ENCODE measurements around the gene CTNNA1. TPM values are rescaled to one million over a fixed set of nuclear protein-coding genes. Genes with fewer than 3 reads are reported as not detected.
"Not testable (repeated sequence)": the region's sequence is repeated elsewhere in the genome, so short reads cannot be mapped to it uniquely, and the experiment has no call there.

CTNNA1 gene
- total RNA-seq, 1 donor from 2014 or later = 331 TPM

DNA sequence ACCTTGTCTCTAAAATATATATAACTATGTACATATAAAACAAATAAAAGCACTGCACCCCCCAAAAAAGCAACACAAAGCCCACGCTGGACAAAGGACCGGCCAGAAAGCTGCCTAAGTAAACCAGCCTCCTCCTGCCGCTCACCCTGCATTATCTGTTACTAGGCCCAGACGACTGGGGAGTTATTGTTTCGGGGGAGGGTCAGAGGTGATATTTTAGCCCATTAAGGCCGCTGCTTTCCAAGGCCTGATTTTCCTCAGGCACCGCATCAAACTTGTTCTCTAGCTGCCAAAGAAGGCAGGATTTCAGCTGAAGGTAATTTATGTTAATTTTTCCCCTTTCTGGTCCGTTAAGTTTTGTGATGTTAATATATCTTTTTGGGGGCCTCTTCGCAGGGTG, 44.0 kb upstream of the CTNNA1 start:
- H3K4me3 ChIP-seq (ENCODE audit: low read depth, low read length) = no peak overlapping the region
- DNase-seq (ENCODE audit: low read depth) = no peak
- TF ChIP-seq, protein P1, sequence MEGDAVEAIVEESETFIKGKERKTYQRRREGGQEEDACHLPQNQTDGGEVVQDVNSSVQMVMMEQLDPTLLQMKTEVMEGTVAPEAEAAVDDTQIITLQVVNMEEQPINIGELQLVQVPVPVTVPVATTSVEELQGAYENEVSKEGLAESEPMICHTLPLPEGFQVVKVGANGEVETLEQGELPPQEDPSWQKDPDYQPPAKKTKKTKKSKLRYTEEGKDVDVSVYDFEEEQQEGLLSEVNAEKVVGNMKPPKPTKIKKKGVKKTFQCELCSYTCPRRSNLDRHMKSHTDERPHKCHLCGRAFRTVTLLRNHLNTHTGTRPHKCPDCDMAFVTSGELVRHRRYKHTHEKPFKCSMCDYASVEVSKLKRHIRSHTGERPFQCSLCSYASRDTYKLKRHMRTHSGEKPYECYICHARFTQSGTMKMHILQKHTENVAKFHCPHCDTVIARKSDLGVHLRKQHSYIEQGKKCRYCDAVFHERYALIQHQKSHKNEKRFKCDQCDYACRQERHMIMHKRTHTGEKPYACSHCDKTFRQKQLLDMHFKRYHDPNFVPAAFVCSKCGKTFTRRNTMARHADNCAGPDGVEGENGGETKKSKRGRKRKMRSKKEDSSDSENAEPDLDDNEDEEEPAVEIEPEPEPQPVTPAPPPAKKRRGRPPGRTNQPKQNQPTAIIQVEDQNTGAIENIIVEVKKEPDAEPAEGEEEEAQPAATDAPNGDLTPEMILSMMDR (conservative IDR thresholded peaks at IDR 0.05; ENCODE audit: low read depth, low read length) = no peak

DNA sequence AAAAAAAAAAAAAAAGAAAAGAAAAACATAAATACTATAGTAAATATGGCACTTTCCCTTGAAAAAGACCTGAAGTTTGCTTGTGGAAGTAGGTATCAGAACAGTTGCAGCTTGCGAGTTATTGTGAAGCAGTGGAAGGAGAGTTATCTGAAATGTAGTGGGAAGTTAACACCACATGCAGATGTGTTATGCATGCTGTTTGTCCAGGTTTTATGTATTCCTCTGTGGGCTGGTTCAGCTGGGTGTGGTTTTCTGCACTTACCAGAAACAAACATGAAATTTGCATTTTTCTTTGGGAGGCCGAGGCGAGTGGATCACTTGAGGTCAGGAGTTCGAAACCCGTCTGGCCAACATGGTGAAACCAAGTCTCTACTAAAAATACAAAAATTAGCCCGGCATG, 42.1 kb upstream of the CTNNA1 start:
- no peak overlapping the region for H3K4me3 ChIP-seq (ENCODE audit: low read depth, low read length)
- TF ChIP-seq, protein P1 (conservative IDR thresholded peaks at IDR 0.05; ENCODE audit: low read depth, low read length) = no peak
- DNase-seq (ENCODE audit: low read depth) = no peak

DNA sequence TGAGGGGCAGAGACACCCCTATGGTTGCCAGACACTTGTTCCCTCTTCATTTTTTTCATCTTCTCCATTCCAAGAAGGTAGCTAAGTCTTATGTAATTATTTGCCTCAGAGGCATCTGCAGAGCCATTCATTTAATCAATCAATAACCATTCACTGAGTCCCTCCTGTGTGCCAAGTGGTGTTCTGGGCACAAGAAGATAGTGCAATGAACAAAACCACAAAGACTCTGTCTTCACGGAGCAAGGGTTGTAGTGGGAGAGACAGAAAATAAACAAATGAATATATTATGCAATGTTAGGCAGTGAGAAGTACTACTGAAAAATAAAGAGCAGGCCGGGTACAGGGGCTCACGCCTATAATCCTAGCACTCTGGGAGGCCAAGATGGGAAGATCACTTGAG, 41.4 kb upstream of the CTNNA1 start:
- TF ChIP-seq, protein P1 (conservative IDR thresholded peaks at IDR 0.05; ENCODE audit: low read depth, low read length) = no peak
- no peak for DNase-seq (ENCODE audit: low read depth)
- no peak overlapping the region for H3K4me3 ChIP-seq (ENCODE audit: low read depth, low read length)

DNA sequence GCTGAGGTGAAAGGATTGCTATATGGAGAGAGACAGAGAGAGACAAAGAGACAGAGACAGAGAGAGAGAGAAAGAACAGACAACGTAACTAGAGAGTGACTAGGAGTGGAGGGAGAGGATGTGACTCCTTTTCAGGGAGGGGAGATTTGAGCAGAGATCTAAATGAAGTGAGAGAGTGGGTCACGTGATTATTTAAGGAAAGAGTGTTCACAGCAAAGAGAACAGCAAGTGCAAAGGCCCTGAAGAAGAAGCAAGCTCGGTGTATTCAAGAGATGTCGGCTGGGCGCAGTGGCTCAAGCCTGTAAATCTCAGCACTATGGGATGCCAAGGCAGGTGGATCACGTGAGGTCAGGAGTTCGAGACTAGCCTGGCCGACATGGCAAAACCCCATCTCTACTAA, 40.9 kb upstream of the CTNNA1 start:
- no peak overlapping the region for H3K4me3 ChIP-seq (ENCODE audit: low read depth, low read length)
- no peak for DNase-seq (ENCODE audit: low read depth)
- TF ChIP-seq, protein P1 (conservative IDR thresholded peaks at IDR 0.05; ENCODE audit: low read depth, low read length) = no peak

DNA sequence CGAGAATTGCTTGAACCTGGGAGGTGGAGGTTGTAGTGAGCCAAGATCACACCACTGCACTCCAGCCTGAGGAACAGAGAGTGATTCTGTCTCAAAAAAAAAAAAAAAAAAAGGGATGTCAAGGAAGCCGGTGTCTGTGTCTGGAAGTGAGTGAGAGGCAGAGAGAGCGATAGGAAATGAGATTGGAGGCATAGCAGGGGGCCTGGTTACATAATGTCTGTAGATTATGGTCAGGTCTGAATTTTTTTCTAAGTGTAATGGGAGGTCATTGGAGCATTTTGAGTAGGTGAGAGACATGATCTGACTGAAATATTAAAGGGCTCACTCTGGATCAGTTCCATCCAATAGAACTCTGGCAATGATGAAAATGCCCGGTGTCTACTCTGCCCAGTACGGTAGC, 40.4 kb upstream of the CTNNA1 start:
- TF ChIP-seq, protein P1 (conservative IDR thresholded peaks at IDR 0.05; ENCODE audit: low read depth, low read length) = no peak

DNA sequence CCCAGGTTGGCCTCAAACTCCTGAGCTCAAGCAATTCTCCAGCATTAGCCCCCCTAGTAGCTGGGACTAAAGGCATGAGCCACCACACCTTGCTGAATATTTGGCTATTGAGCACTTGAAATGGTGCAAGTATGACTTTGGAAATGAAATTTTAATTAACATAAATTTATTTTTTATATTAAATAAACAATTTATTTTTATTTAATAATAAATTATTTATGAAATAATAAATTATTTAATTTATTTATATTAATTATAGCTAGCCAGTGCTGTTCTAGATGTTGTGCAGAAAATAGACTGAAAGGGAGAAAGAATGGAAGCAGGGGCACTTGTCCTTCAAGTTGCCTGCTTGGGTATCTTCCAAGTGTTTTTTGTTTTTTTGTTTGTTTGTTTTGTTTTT, 40.0 kb upstream of the CTNNA1 start:
- H3K4me3 ChIP-seq (ENCODE audit: low read depth, low read length) = no peak overlapping the region
- DNase-seq (ENCODE audit: low read depth) = no peak
- TF ChIP-seq, protein P1 (conservative IDR thresholded peaks at IDR 0.05; ENCODE audit: low read depth, low read length) = no peak

More for the DNA sequence above, 40.4 kb upstream of the CTNNA1 start:
- DNase-seq (ENCODE audit: low read depth) = no peak
- no peak overlapping the region for H3K4me3 ChIP-seq (ENCODE audit: low read depth, low read length)

DNA sequence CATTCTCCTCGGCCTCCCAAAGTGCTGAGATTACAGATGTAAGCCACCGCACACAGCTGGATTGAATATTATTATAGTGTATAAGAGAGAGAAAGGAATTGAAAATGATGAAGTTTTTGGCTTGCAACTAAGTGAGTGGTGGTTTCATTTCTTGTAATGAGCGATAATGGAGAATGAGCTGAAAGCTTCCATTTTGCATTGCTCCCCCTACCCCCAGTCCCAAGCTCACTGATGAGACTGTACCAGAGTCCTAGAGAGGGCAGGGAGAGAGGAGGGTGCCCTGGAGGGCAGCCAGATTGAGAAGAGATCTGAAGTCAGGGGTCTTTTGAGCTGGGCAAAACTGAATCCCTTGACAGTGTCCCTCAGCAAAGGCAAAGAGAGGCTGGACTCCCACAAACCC, 38.5 kb upstream of the CTNNA1 start:
- DNase-seq (ENCODE audit: low read depth) = no peak
- TF ChIP-seq, protein P1 (conservative IDR thresholded peaks at IDR 0.05; ENCODE audit: low read depth, low read length) = no peak
- H3K4me3 ChIP-seq (ENCODE audit: low read depth, low read length) = no peak overlapping the region

DNA sequence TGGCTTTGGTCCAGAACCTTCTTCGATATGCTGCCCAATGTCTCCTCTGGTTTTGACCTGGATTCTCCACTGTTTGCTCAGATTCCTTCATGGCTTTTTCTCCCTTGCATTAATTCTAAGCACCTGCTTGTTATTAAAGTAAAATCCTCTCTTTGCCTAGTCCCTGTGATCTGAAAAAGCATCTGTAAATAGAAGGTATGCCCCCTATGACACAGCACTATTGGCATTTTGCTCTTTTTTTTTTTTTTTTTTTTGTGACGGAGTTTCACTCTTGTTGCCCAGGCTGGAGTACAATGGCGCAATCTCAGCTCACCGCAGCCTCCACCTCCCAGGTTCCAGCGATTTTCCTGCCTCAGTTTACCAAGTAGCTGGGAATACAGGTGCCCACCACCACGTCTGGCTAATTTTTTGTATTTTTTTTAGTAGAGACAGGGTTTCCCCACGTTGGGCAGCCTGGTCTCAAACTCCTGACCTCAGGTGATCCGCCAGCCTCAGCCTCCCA, 37.2 kb upstream of the CTNNA1 start:
- DNase-seq (ENCODE audit: low read depth) = not testable (repeated sequence)

More for the DNA sequence above, 37.2 kb upstream of the CTNNA1 start:
- H3K4me3 ChIP-seq (ENCODE audit: low read depth, low read length) = not testable (repeated sequence)

All from epithelial cell of proximal tubule (primary cell).